NOMO-1 treated with DMSO at 0.1 percent for 48 hours (cell line): ENCODE measurements around the gene NHLRC4.
A peak's percentile ranks its signal among the peaks of the same experiment; 100 is the strongest.

ENCODE experiments used
- DNase-seq: peaks from one replicate; lab custom pipeline; 2025; ENCODE audit not compliant: unreplicated experiment; lab: John Stamatoyannopoulos, UW

The NHLRC4 gene

DNA sequence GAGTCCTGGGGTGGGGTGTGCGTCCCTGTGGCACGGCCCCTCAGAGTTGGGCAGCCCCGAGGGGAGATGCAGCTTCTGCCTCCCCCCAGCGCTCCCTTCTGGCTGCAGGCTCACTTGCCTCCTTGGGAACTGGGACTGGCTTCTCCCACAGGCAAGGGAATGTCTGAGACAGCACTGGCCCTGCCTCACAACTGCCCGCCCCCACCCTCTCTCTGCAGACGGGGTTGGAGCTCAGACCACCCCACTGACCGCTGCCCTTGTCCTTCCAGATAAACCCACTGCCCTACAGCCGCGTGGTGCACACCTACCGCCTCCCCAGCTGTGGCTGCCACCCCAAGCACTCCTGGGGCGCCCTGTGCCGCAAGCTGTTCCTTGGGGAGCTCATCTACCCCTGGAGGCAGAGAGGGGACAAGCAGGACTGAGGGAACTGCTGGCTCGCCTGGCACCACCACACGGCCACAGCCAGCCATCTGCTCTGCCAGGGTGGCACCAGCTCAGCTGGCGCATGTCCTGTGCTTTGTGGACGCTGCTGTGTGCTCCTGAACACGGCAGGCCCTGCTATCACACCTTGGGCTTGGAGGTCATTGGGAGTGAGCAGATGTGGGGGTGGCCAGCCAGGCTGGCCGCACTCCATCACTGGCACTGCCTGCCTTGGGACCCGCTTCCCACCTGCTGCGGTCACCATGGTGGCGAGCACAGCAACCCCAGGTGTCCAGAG, 16.0 kb downstream of the NHLRC4 start:
- DNase-seq, result no peak

DNA sequence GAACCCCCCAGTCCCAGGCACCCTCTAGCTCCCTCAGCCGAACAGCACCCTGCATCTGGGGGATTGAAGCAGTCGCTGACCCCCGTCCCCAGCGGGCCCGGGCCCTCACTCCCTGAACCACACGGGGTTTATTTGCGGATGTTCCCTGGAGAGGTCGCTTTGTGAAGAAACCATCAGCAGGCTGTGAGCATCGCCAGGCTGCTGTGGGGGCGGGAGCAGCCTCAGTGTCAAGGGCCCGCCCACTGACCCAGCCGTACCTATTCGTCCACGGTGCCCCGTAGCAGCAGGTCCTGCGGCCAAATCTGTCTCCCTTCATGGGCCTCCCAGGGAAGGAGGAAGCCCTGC, 16.6 kb downstream of the NHLRC4 start:
- DNase-seq, result no peak

DNA sequence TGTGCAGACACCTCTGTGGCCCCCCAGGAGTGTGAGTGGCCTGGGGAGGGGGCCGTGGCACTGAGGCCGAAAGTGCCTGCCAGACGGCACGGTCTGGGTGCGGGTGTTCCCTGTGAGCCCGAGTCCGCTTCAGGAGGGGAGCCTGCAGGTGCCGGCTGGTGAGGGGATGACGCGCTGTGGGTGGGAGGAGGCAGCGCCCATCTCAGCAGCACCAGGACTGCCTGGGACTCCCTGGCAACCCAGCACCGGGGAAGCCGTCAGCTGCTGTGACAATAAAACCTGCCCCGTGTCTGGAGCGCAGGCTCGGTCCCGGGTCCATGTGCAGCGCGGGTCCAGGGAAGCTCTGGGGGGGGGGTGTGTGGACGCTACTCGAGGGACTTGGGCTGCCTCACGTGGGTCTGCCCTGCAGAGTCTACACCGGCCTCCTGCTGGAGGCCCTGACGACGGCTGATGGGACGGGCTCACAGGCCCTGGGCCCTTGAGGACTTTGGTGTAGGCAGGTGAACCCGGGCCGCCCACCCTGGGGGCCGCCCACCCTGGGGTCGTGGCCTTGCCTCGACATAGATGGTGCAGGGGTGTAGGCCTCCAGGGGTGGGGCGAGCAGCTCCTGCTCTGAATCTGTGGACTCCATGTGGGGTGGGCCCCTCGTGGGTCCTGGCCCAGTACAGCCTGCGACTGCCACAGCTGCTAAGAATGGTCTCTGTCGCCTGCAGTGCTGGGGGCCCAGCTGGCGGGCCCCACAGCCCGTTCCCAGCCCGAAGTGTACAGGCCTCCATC, 17.2 kb downstream of the NHLRC4 start:
- no peak for DNase-seq

GRCh38 chr16:585351-585750, 18.5 kb downstream of the NHLRC4 start:
- DNase-seq, result no peak

DNA sequence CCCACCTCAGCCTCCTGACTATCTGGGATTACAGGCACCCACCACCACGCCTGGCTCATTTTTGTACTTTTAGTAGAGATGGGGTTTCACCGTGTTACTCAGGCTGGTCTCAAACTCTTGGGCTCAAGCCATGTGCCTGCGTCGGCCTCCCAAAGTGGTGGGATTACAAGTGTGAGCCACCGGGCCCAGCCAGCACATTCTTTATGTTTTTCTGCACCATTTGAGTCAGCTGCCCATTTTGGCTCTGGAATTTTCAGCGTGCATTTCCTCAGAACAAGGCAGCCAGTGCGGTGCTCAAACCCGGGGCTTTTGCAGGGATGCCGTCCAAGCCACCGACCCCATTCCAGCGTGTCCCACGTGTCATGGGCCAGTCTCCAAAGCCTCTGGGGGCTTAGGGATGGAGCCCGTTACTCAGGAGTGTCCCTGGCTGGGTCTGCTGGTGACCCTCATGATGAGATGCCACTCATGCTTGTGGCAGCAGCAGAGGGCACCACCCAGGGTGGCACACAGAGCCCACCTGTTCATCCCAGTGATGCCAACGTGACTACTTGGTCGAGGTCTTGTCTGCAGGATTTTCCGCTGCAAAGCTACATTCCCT, 19.3 kb downstream of the NHLRC4 start:
- no peak for DNase-seq

DNA sequence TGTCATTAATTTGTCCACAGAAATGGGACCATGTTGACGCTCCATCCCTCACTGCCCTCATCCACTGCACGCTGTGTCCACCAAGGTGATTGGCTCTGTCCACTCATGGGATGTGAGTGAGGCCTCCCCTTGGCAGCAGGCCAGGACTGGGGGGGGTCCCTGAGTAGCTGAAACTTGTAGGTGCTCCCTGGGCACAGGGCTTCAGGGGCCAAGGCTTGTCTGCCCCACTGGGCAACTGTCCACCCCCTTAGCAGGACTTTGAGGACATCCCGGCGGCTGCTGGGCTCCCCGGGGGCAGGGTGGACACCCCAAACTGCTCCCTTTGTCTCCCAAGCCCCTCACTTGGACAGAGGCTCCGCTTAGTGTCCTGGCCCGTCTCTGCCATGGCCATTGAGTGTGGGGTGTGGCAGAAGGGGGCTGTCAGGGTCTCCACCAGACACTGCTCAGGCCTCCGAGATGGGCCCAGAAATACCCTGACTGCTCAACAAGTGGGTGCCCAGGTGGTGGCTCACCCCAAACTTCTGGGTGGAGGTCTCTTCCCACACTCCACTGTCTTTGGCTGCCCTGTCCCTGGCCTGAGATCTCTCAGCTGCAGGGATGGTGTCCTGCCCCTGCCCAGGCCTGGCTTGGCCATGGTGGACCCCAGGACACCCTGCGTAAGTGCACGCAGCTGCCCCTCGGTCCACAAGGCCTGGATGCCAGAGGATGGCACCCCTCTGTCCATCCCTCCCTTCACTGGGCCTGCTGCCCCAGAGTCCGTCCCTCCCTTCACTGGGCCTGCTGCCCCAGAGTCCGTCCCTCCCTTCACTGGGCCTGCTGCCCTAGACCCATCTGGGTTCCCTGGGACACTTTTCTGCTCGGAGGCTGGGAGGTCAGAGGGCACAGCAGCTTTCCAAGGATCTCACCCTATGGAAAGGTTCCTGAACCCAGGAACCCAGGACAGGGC, 20.1 kb downstream of the NHLRC4 start:
- DNase-seq, result no peak

- peak; percentile 46 for DNase-seq
These were observed 21.8 kb downstream of the NHLRC4 start for GRCh38 chr16:588639-588888.

- DNase-seq, result peak; percentile 90
These were observed 22.3 kb downstream of the NHLRC4 start for GRCh38 chr16:588889-589657.

DNA sequence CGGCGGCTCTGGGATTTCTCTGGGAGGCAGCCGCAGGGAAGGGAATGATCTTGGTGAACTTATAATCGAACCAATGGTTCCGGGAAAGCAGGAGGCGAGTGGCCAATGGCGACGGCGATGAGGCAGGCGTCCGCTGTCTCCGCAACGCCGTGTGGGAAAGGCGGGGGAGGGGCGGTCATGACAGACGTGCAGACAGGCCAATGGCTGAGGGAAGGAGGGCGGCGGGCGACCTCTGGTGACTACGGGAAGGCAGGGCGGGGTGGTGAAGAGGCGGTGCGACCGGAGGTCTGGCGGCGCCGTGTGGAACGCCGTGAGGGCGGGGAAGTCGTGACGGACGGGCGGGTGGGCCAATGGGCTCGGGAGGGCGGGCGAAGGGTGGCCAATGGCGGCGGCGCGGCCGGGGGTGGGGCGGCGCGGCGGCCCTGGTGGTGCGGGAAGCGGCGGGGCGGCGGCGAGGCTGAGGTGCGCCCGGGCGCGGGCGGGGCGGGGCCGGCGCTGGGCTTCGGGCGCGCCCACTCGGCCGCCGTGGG, 22.9 kb downstream of the NHLRC4 start, which contains the start of gene RAB40C:
Gene RAB40C, plus strand, starts transcription at position 409 of the 530 bp plus-strand sequence. CDS start 226 bp downstream, outside the sequence.
- DNase-seq, result peak; percentile 94

DNA sequence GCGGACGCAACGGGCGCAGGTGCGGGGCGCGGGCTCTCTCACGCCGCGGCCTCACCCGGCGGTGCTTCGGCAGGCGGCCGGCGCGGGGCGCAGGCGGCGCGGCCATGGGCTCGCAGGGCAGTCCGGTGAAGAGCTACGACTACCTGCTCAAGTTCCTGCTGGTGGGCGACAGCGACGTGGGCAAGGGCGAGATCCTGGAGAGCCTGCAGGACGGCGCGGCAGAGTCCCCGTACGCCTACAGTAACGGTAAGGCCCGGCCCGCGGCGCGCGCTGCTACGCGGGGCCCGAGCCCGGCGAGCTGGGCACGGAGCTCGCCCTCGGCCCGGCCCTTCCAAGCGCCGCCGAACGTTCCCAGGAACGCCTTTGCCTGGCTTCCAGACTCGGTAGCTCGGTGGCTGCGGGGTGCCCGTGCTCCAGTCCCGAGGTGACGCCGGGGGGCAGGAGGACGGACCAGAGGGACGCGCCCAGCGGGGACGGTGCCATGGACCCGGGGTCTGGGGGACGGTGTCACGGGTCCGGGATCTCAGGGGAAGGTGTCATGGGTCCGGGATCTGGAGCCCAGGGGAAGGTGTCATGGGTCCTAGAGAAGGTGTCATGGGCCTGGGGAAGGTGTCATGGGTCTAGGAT, 23.5 kb downstream of the NHLRC4 start:
- DNase-seq, result no peak

DNA sequence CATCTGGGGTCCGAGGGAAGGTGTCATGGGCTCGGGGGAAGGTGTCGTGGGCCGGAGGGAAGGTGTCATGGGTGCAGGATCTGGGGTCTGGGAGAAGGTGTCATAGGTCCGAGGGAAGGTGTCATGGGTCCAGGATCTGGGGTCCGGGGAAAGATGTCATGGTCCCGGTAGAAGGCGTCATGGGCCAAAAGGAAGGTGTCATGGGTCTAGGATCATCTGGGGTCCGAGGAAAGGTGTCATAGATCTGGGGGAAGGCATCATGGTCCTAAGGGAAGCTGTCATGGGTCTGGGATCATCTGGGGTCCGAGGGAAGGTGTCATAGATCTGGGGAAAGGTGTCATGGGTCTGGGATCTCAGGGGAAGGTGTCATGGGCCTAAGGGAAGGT, 24.0 kb downstream of the NHLRC4 start:
- DNase-seq, result no peak

DNA sequence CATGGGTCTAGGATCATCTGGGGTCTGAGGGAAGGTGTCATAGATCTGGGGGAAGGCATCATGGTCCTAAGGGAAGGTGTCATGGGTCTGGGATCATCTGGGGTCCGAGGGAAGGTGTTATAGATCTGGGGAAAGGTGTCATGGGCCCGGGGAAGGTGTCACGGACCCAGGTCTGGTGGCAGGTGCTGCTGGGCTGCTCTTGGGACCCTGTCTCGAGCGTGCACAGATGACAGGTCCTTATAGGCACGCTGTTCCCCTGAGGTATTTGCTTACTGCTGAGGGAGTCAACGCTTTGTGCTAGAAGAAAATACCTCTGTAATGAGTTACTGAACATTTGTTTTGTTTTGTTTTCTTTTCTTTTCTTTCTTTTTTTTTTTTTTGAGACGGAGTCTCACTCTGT, 24.4 kb downstream of the NHLRC4 start:
- no peak for DNase-seq

DNA sequence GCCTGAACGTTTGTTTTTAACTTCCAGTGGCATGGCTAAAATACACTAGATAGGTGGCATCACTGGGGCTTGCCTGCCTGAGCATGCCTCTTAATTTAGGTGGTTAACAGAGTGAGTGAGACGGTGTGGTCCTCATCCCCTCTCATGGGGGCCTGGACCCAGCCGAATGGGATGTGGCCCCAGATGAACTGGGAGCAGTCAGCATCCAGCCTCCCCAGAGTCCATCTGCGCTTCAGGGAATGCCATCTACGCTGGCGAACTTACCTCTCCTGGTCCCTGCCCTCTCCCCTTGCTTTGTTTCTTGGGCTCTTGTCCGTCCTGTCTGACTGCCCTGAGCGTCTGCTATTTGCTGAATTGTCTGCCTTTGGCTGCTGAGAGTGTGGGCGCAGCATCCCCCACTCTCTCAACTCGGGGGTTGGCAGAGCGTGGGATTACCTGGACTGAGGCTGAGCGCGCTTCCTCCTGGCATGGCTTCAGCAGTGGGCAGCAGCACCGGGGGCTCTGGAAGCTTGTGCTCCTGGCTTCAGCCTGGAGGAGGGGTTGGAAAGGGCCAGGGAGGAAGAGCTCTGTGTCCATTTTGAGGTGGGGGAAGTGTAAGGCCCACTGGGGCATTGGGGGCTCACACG, 25.2 kb downstream of the NHLRC4 start:
- no peak for DNase-seq

GRCh38 chr16:592518-593306, 25.9 kb downstream of the NHLRC4 start:
- DNase-seq, result peak; percentile 93

- no peak for DNase-seq
These were observed 26.6 kb downstream of the NHLRC4 start for GRCh38 chr16:593406-593805.

- DNase-seq, result no peak
These were observed 27.0 kb downstream of the NHLRC4 start for GRCh38 chr16:593807-594206.

DNA sequence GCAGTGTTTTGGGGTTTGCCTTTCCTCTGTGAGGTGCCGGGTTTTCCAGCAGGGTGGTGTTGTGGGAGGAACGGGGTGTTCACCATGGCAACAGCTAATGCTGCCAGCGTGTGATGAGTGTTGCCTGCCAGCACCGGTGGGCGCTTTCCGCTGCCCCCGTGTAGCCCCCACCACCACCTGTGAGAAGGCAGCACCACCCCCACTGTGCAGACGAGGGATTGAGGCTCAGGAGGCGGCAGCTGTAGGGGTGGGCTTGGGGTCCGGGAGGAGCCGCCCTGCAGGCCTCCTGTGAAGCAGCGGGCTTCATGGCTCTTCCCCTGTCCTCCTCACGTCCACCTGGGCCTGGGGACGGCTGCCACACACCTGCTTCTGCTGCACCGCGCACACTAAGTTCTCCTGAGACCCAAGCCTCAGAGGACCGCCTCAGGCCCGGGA, 28.3 kb downstream of the NHLRC4 start:
- DNase-seq, result no peak

DNA sequence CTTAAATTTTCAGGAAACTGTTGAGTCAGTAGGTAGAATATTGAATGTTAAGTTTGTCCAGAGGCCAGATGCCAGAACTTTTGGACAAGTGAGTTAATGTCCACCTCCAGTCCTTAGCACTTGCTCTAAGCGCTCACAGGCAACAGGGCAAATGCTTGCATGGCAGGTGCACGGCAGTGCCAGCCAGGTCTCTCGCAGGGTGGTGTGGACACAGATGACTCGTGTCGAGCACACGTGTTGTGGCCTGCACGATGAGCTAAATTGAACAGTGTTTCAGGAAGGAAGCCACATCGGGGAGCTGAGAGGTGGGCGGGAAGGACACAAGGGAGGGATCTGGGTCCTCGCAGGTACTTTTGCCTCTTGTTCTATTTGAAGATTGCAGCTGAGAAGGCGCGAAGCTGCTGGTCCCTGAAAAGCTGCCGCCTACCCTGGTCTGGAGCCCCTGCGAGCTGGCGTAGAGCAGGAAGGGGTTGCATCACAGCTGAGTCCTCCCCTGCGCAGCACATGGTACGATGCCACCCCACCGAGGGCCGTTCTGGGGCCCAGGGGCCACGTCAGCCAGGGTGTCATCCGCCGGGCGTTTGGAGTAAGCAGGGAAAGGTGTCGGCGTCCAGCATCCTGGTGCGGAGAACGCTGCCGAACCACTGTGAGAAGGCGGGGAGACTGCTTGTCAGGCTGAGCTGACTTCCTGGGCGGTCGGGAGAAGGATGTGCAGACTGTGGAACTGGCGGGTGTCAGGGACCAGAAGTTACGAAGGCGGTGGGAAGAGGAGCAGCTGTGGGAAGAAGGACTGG, 29.3 kb downstream of the NHLRC4 start:
- DNase-seq, result no peak
